Measurements from ENCODE around the gene MAMDC4. TPM values are rescaled to one million over a fixed set of nuclear protein-coding genes. Genes with fewer than 3 reads are reported as not detected.
"Not testable (repeated sequence)": the region's sequence is repeated elsewhere in the genome, so short reads cannot be mapped to it uniquely, and the experiment has no call there.

Gene MAMDC4
- polyA plus RNA-seq, 3 donors, result 0.07 to 5.2 TPM; not detected in 1

GRCh38 chr9:136837146-136837855 lies 14.8 kb upstream of the MAMDC4 start:
- TF ChIP-seq, protein P1, sequence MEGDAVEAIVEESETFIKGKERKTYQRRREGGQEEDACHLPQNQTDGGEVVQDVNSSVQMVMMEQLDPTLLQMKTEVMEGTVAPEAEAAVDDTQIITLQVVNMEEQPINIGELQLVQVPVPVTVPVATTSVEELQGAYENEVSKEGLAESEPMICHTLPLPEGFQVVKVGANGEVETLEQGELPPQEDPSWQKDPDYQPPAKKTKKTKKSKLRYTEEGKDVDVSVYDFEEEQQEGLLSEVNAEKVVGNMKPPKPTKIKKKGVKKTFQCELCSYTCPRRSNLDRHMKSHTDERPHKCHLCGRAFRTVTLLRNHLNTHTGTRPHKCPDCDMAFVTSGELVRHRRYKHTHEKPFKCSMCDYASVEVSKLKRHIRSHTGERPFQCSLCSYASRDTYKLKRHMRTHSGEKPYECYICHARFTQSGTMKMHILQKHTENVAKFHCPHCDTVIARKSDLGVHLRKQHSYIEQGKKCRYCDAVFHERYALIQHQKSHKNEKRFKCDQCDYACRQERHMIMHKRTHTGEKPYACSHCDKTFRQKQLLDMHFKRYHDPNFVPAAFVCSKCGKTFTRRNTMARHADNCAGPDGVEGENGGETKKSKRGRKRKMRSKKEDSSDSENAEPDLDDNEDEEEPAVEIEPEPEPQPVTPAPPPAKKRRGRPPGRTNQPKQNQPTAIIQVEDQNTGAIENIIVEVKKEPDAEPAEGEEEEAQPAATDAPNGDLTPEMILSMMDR (IDR thresholded peaks at IDR 0.05), result no peak
- Histone ChIP-seq H3K4me3 (replicated peaks in 1 of 3; ENCODE audit: low read depth in 2 of 3, low read length in 3 of 3) (no peak overlapping the region), H3K9ac (ENCODE audit: insufficient read depth, low read length, poor library complexity, severe bottlenecking) (no peak overlapping the region), H3K36me3 (replicated peaks in 1 of 2; ENCODE audit: control insufficient read depth in 1 of 2, insufficient read depth in 2 of 2, low read length in 2 of 2) (peaks cover 39 to 50% of the 10 kb centered on the region in 2 donors), H4K20me1 (ENCODE audit: insufficient read depth, low read length) (no peaks in the 10 kb centered on the region), H3K4me2 (replicated peaks; ENCODE audit: extremely low read depth, low read length, poor library complexity, severe bottlenecking) (no peak overlapping the region), H3K27me3 (ENCODE audit: control insufficient read depth in 2 of 2, insufficient read depth in 2 of 2, low read length in 2 of 2) (peaks cover 0 to under 1% of the 10 kb centered on the region in 2 donors), H2AFZ (ENCODE audit: insufficient read depth, low read depth, low read length, poor library complexity, severe bottlenecking) (no peak overlapping the region), H3K79me2 (ENCODE audit: insufficient read depth, low read length) (no peaks in the 10 kb centered on the region), H3K27ac (ENCODE audit: low read depth in 1 of 2, low read length in 2 of 2) (no peak overlapping the region), H3K9me3 (replicated peaks in 1 of 2; ENCODE audit: control insufficient read depth in 1 of 2, insufficient read depth in 1 of 2, low read length in 2 of 2) (no peaks in the 10 kb centered on the region), H3K4me1 (ENCODE audit: control insufficient read depth in 1 of 2, insufficient read depth in 2 of 2, low read length in 2 of 2) (peaks cover 4 to 7% of the 10 kb centered on the region in 2 donors)
- peaks cover 26 to 63% of the 10 kb centered on the region in 2 donors for H3K36me3 Mint-ChIP-seq
- intact Hi-C loops (cut with micrococcal nuclease), result no loop called here
- no peak overlapping the region for H3K27ac Mint-ChIP-seq
- no peak for DNase-seq
- H3K9me3 Mint-ChIP-seq, result peaks cover 0 to 3% (median 0%) of the 10 kb centered on the region in 7 donors
- H3K4me1 Mint-ChIP-seq, result peaks cover 3% of the 10 kb centered on the region
- WGBS (ENCODE audit: insufficient coverage), result 99% methylated on average over 19 of the region's 27 CpGs
- no peak overlapping the region for H3K4me3 Mint-ChIP-seq
- peaks cover 0 to 6% (median 3%) of the 10 kb centered on the region in 3 donors for H3K27me3 Mint-ChIP-seq (ENCODE audit: low read depth in 3 of 3)

DNA sequence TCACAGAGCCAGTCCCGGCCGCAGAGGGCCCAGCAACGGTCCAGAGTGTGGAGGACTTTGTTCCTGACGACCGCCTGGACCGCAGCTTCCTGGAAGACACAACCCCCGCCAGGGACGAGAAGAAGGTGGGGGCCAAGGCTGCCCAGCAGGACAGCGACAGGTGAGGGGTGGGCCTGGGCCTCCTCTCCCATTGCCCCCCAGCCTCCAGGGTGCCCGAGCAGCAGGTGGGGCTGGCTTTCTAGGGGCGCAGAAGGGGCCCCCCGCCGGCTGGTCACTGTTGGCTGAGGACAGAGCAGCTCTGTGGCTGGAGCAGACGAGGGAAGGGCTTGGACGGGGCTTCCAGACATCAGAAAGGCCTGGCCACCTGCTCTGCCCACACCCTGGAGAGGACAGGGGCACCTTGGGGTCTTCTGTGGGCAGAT lies 14.3 kb upstream of the MAMDC4 start:
- DNase-seq; H3K27ac Mint-ChIP-seq; H3K27ac ChIP-seq (ENCODE audit: low read depth in 1 of 2, low read length in 2 of 2); H3K9ac ChIP-seq (ENCODE audit: insufficient read depth, low read length, poor library complexity, severe bottlenecking); H4K20me1 ChIP-seq (ENCODE audit: insufficient read depth, low read length); H3K4me3 ChIP-seq (replicated peaks in 1 of 3; ENCODE audit: low read depth in 2 of 3, low read length in 3 of 3); H3K4me3 Mint-ChIP-seq; intact Hi-C loops (cut with micrococcal nuclease); H3K79me2 ChIP-seq (ENCODE audit: insufficient read depth, low read length); H3K4me2 ChIP-seq (replicated peaks; ENCODE audit: extremely low read depth, low read length, poor library complexity, severe bottlenecking); H3K9me3 Mint-ChIP-seq; H3K27me3 ChIP-seq (ENCODE audit: control insufficient read depth in 2 of 2, insufficient read depth in 2 of 2, low read length in 2 of 2); H3K4me1 Mint-ChIP-seq; H3K27me3 Mint-ChIP-seq (ENCODE audit: low read depth in 3 of 3); H2AFZ ChIP-seq (ENCODE audit: insufficient read depth, low read depth, low read length, poor library complexity, severe bottlenecking); H3K9me3 ChIP-seq (replicated peaks in 1 of 2; ENCODE audit: control insufficient read depth in 1 of 2, insufficient read depth in 1 of 2, low read length in 2 of 2): not testable (repeated sequence)
- 98% methylated on average over 9 of the region's 15 CpGs for WGBS (ENCODE audit: insufficient coverage)
- peaks cover 22 to 58% of the 10 kb centered on the region in 2 donors for H3K36me3 Mint-ChIP-seq
- Histone ChIP-seq H3K4me1 (ENCODE audit: control insufficient read depth in 1 of 2, insufficient read depth in 2 of 2, low read length in 2 of 2) (peaks cover 8 to 12% of the 10 kb centered on the region in 2 donors), H3K36me3 (replicated peaks in 1 of 2; ENCODE audit: control insufficient read depth in 1 of 2, insufficient read depth in 2 of 2, low read length in 2 of 2) (peaks cover 33 to 45% of the 10 kb centered on the region in 2 donors)

All from CD14-positive monocyte (primary cell).